ENCODE data around the gene SPTB.

The SPTB gene

GRCh38 chr14:64725879-64726584, 153.7 kb downstream of the SPTB start:
- FAIRE-seq, result no peak

- FAIRE-seq, result no peak
Measured at GRCh38 chr14:64725261-64725815, 154.4 kb downstream of the SPTB start.

- FAIRE-seq, result no peak
Measured at GRCh38 chr14:64724578-64724930, 155.2 kb downstream of the SPTB start.

- no peak for FAIRE-seq
Measured at GRCh38 chr14:64723691-64724577, 155.8 kb downstream of the SPTB start.

GRCh38 chr14:64722842-64723447, 156.8 kb downstream of the SPTB start:
- no peak for FAIRE-seq

- no peak for FAIRE-seq
Measured at GRCh38 chr14:64721899-64722298, 157.8 kb downstream of the SPTB start.

GRCh38 chr14:64721391-64721791, 158.3 kb downstream of the SPTB start:
- FAIRE-seq, result no peak

GRCh38 chr14:64720131-64720576, 159.6 kb downstream of the SPTB start:
- no peak for FAIRE-seq

GRCh38 chr14:64719601-64720000, 160.1 kb downstream of the SPTB start:
- no peak for FAIRE-seq

- FAIRE-seq, result no peak
Measured at GRCh38 chr14:64718762-64719161, 160.9 kb downstream of the SPTB start.

GRCh38 chr14:64717870-64718269, 161.8 kb downstream of the SPTB start:
- FAIRE-seq, result no peak

- no peak for FAIRE-seq
Measured at GRCh38 chr14:64715628-64716412, 163.9 kb downstream of the SPTB start.

GRCh38 chr14:64715146-64715627, 164.5 kb downstream of the SPTB start:
- FAIRE-seq, result no peak

GRCh38 chr14:64714432-64715025, 165.2 kb downstream of the SPTB start:
- no peak for FAIRE-seq

GRCh38 chr14:64713677-64714076, 166.0 kb downstream of the SPTB start:
- peak; percentile 15 for FAIRE-seq

GRCh38 chr14:64711039-64711438, 168.7 kb downstream of the SPTB start:
- FAIRE-seq, result no peak

- no peak for FAIRE-seq
Measured at GRCh38 chr14:64709126-64709525, 170.6 kb downstream of the SPTB start.

- FAIRE-seq, result no peak
Measured at GRCh38 chr14:64708148-64709004, 171.3 kb downstream of the SPTB start.

GRCh38 chr14:64707661-64708060, 172.0 kb downstream of the SPTB start:
- no peak for FAIRE-seq

GRCh38 chr14:64706593-64707193, 173.0 kb downstream of the SPTB start:
- no peak for FAIRE-seq
